Pancreas (tissue), 10 donors: ENCODE measurements around the gene ABL1. TPM values are rescaled to one million over a fixed set of nuclear protein-coding genes. Genes with fewer than 3 reads are reported as not detected.

Source experiments
- ATAC-seq, 4 donors: fragments of 200-7000 bp; cut with Tn5 transposase; one replicate each; pipeline versions ENCODE4 v1.8.0 to v1.9.1; 2020; ENCODE audit warnings: mild to moderate bottlenecking in 4 of 4, moderate library complexity in 4 of 4
- DNase-seq, 6 donors: peaks; one replicate each; pipeline ENCODE4 v3.0.0-alpha.2; 2020
- FAIRE-seq: peaks from 2 replicates; lab custom pipeline; 2012; peaks lifted over from hg19 to GRCh38; lab: Jason Lieb, UNC
- H3K27ac ChIP-seq, 4 donors: fragments of 200-600 bp; sonication (generic); 1 replicate in 3 of 4; 2 replicates in 1 of 4; pipeline versions ENCODE4 v1.5.0 to v1.8.0; 2020
- H3K27me3 ChIP-seq, 4 donors: fragments of 200-600 bp; one replicate each; pipeline ENCODE4 v1.8.0; 2021
- H3K36me3 ChIP-seq, 3 donors: fragments of 200-600 bp; sonication (generic) in 1 of 3; one replicate each; pipeline versions ENCODE4 v1.5.0 to v1.8.0; 2020 to 2021
- H3K4me1 ChIP-seq, 3 donors: fragments of 200-600 bp; one replicate each; pipeline ENCODE4 v1.8.0; 2021
- H3K4me3 ChIP-seq, 4 donors: fragments of 200-600 bp; sonication (generic) in 2 of 4; one replicate each; pipeline versions ENCODE4 v1.5.0 to v1.8.0; 2020 to 2021
- H3K9me3 ChIP-seq, 4 donors: fragments of 200-600 bp; one replicate each; pipeline ENCODE4 v1.8.0; 2021
- WGBS, 2 donors: extraction: QIAGEN DNeasy Blood & Tissue Kit; methylation state at CpG; one replicate each; pipeline ENCODE4 v1.1.7; 2013; 5-methylcytosine and 5-hydroxymethylcytosine counted together
- intact Hi-C, 3 donors: fragments of 100-400 bp; cut with DNase I; formaldehyde crosslinking; loops; one replicate each; pipeline versions ENCODE4 v1.11.1 to v1.14.2; 2022
- polyA plus RNA-seq, 2 donors: library from polyadenylated mRNA; stranded (reverse); fragments of 200-250 nt; gene quantifications; one replicate each; pipeline ENCODE4 v1.2.3, GENCODE V29; 2013
- total RNA-seq, 6 donors: library from RNA; stranded (reverse); fragmentation: NEBNext Ultra II Directional in 4 of 6; extraction: Animal tissue kit (Norgen Biotek cat#: 25700) in 4 of 6; gene quantifications; one replicate each; pipeline versions ENCODE4 v1.2.1 to v1.2.4, GENCODE V29; 2021 to 2023
- TF ChIP-seq, protein P1 (sequence below), 4 donors: fragments of 200-600 bp; sonication (generic) in 3 of 4; IDR thresholded peaks; one replicate each; pipeline versions ENCODE4 v1.5.0 to v1.8.0; 2021; ENCODE audit warnings: antibody characterized with exemption in 4 of 4
- donor health status: healthy with polysubstance abuse.
- donor health status: DM: no; HTN: no; CAD: no; lungs with moderate emphysema.
- donor health status: DM: no; HTN: no; CAD: no.
- donor health status: control.
- donor health status: control.
- donor health status: Bipolar disorder and iron deficiency.
- donor health status: DM: yes; HTN: yes; CAD: no.
- donor health status: DM: no; HTN: no; CAD: no.
- donor health status: DM: no; HTN: no; CAD: no.
- donor health status: DM: yes; HTN: yes; CAD: no.

The ABL1 gene
- total and polyA plus RNA-seq, 8 donors: 15.3 to 31.9 (median 19.4) TPM

DNA sequence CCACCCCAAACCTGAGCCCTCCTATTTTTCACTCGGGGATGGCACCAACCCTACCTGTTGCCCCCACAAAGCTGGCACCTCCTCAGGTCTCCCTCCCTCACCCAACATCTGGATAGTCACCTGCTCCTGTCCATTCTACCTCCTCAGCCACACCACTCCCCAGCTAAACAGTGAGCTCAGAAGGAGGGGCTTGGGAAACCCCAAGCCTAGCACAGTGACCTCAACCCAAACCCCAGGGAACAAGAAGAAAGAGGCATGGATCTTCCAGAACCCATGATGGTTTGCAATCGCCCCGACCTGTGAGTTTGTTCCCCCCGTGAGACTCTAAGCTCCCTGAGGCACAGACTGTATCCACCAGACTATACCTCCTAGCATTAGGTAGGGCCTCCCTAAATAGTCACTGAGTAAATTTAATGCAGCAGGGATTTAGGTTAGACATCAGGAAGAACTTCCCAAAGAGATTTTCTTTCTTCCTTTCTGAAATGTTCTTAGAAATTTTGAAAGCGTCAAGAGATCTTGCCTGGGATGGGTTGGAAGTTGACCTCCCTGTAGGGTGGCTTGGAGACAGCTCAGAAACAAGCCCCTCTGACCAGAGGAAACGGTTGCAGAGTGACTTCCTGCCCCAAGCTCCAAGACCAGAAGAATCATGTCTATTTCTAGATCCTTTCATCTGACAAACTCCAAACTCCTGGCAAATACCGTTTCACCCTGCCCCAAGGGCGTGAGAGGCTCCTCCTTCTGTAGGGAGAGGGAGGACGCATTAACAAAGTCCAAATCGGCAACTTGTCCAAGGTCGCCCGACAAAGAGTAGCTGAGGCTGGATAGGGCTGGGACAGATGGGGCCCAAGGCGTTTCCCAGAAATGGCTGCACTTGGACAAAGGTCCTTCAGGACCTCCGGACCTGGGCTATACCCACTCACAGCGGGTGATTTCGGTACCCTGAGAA lies 99.9 kb downstream of the ABL1 start:
- DNase-seq (no peak), ATAC-seq (no peak), FAIRE-seq (no peak)
- Histone ChIP-seq H3K4me1 (peaks cover 3 to 7% (median 4%) of the 10 kb centered on the region in 3 donors), H3K27ac (no peak overlapping the region), H3K36me3 (no peaks in the 10 kb centered on the region), H3K9me3 (no peaks in the 10 kb centered on the region), H3K27me3 (peaks cover 0 to 31% (median 8%) of the 10 kb centered on the region in 4 donors), H3K4me3 (no peak overlapping the region)
- intact Hi-C loops: no loop called here
- 33 to 47% methylated on average over 16 of the region's 16 CpGs for WGBS, 2 donors
- TF ChIP-seq, protein P1, sequence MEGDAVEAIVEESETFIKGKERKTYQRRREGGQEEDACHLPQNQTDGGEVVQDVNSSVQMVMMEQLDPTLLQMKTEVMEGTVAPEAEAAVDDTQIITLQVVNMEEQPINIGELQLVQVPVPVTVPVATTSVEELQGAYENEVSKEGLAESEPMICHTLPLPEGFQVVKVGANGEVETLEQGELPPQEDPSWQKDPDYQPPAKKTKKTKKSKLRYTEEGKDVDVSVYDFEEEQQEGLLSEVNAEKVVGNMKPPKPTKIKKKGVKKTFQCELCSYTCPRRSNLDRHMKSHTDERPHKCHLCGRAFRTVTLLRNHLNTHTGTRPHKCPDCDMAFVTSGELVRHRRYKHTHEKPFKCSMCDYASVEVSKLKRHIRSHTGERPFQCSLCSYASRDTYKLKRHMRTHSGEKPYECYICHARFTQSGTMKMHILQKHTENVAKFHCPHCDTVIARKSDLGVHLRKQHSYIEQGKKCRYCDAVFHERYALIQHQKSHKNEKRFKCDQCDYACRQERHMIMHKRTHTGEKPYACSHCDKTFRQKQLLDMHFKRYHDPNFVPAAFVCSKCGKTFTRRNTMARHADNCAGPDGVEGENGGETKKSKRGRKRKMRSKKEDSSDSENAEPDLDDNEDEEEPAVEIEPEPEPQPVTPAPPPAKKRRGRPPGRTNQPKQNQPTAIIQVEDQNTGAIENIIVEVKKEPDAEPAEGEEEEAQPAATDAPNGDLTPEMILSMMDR (IDR thresholded peaks at IDR 0.05): no peak

DNA sequence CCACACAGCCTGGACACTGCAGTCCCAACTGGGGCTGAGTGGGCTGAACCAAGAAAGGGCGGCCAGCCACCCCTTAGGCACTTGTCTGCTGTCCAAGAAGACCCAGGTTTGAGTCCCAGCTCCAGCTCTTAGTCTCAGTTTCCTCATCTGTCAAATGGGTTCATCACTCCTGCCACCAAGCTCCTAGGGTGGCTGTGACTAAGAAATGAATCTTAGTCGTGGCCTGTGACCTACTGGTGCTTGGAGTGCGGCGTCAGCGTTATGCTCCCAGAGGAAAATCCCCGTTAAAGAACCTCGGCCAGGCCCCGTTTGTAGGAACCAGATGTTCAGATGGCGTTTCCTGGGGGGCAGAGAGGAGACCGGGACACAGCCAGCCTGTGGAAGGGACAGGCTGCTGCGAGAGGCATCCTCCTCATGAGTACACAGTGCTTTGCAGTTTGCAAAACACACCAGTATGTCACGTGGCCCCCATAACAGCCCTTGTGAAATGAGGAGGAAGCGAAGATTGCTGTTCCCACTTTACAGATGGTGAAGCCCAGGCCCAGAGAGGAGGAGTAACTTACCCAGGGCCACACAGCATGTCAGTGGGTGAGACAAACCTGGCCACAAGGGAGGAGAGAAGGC lies 100.7 kb downstream of the ABL1 start:
- no peak overlapping the region for H3K27ac ChIP-seq
- FAIRE-seq: no peak
- TF ChIP-seq, protein P1 (IDR thresholded peaks at IDR 0.05): no peak
- H3K4me1 ChIP-seq: peaks cover 3 to 7% (median 4%) of the 10 kb centered on the region in 3 donors
- no peaks in the 10 kb centered on the region for H3K9me3 ChIP-seq
- intact Hi-C loops: no loop called here
- no peak overlapping the region for H3K4me3 ChIP-seq
- no peaks in the 10 kb centered on the region for H3K36me3 ChIP-seq
- DNase-seq: no peak
- no peak for ATAC-seq
- H3K27me3 ChIP-seq: peaks cover 0 to 31% (median 11%) of the 10 kb centered on the region in 4 donors
- whole genome bisulfite sequencing, 2 donors: 83 to 85% methylated on average over 13 of the region's 13 CpGs

DNA sequence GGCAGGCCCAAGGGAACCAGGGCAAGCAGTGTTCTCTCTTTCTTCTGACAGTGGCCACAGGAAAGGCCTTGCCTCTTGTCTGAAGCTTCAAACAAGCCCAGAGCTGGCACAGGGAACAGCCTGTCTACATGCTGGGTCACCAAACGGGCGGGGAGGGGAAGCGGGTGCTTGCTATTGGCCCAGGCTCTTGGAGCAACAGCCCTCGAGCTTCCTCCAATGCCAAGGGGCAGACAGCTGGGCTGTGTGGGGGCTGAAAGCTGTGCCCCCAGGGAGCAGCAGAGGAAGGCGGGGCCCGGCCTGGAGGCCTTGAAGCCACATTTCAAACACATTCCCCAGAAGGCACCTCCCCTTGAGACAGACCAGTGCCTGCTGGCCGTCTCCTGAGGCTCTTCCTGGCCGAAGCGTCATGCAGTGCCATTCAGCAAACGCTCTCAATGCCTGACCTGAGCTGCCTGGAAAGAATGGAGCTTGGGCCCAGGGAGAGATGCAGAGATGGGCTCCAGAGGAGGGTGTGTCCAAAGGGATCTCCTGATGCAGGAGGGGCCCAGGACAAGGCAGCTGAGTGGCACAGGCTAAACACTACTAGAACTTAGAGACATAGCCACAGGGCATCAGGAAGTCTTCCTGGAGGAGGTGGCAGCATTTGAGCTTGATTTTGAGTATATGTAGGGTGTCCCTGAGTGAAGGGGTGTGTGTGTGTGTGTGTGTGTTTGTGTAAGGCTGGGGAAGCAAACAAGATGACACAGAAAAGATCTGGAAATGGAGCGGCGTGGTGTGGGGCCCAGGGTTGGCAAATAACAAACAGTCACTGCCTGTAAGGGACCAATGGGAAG lies 101.4 kb downstream of the ABL1 start:
- WGBS, 2 donors: 67 to 78% methylated on average over 12 of the region's 12 CpGs
- ATAC-seq (peak in 1 of 4 donors; percentile 5), FAIRE-seq (no peak), DNase-seq (no peak)
- no peaks in the 10 kb centered on the region for H3K9me3 ChIP-seq
- H3K4me1 ChIP-seq: peaks cover 3 to 7% (median 4%) of the 10 kb centered on the region in 3 donors
- H3K27ac ChIP-seq: no peak overlapping the region
- TF ChIP-seq, protein P1 (IDR thresholded peaks at IDR 0.05): no peak
- intact Hi-C loops: no loop called here
- H3K36me3 ChIP-seq: no peaks in the 10 kb centered on the region
- peaks cover 0 to 34% (median 11%) of the 10 kb centered on the region in 4 donors for H3K27me3 ChIP-seq
- H3K4me3 ChIP-seq: no peak overlapping the region

Other genes starting within 250 kb of the ABL1 start
- under 1 TPM in 2 of 6 donors, not detected in 4; 0.06 TPM for gene PRDM12, start 170.7 kb upstream of the ABL1 start, total RNA-seq
- under 1 TPM in 1 of 2 donors, not detected in 1; 0.02 TPM for gene PRDM12, start 170.7 kb upstream of the ABL1 start, polyA plus RNA-seq
- 10 to 100 TPM in 5 of 6 donors, 1 to 10 TPM in 1; 9.1 to 15.5 (median 11.6) TPM for gene EXOSC2, start 141.5 kb upstream of the ABL1 start, total RNA-seq
- gene EXOSC2, start 141.5 kb upstream of the ABL1 start, polyA plus RNA-seq: 10 to 100 TPM in 1 of 2 donors, 1 to 10 TPM in 1; 9.1 to 14.1 TPM
- gene QRFP, start 61.6 kb downstream of the ABL1 start, total RNA-seq: not detected
- not detected for gene QRFP, start 61.6 kb downstream of the ABL1 start, polyA plus RNA-seq
- gene FIBCD1, start 104.0 kb downstream of the ABL1 start, total RNA-seq: under 1 TPM in 1 of 6 donors, not detected in 5; 0.47 TPM
- gene FIBCD1, start 104.0 kb downstream of the ABL1 start, polyA plus RNA-seq: not detected
- 1 to 10 TPM; 1.1 to 4.9 (median 2.2) TPM for gene LAMC3, start 173.9 kb downstream of the ABL1 start, total RNA-seq
- 1 to 10 TPM; 5.1 to 8.9 TPM for gene LAMC3, start 173.9 kb downstream of the ABL1 start, polyA plus RNA-seq